Right lobe of liver (tissue), 6 donors: ENCODE measurements around the gene POP5. TPM values are rescaled to one million over a fixed set of nuclear protein-coding genes. Genes with fewer than 3 reads are reported as not detected.

ENCODE experiments used
- ATAC-seq, 4 donors: fragments of 200-7000 bp; cut with Tn5 transposase; one replicate each; pipeline ENCODE4 v1.9.1; 2020; ENCODE audit warnings: mild to moderate bottlenecking in 4 of 4, moderate library complexity in 4 of 4
- DNase-seq, 3 donors: peaks; one replicate each; pipeline ENCODE4 v3.0.0-alpha.2; 2020
- H3K27ac ChIP-seq, 3 donors: fragments of 200-600 bp; one replicate each; pipeline ENCODE4 v1.8.0; 2022
- H3K27me3 ChIP-seq, 2 donors: fragments of 200-600 bp; one replicate each; pipeline ENCODE4 v1.8.0; 2022
- H3K36me3 ChIP-seq, 4 donors: fragments of 200-600 bp; sonication (generic) in 1 of 4; one replicate each; pipeline versions ENCODE4 v1.5.1 to v1.8.0; 2017 to 2022; ENCODE audit warnings: control low read depth in 1 of 4
- H3K4me1 ChIP-seq, 4 donors: fragments of 200-600 bp; sonication (generic) in 1 of 4; one replicate each; pipeline versions ENCODE4 v1.5.1 to v1.8.0; 2017 to 2022; ENCODE audit warnings: control low read depth in 1 of 4
- H3K4me3 ChIP-seq, 3 donors: fragments of 200-600 bp; one replicate each; pipeline ENCODE4 v1.8.0; 2022
- H3K9me3 ChIP-seq, 4 donors: fragments of 200-600 bp; sonication (generic) in 1 of 4; one replicate each; pipeline versions ENCODE4 v1.5.1 to v1.8.0; 2017 to 2022; ENCODE audit warnings: control low read depth in 1 of 4
- CTCF ChIP-seq, 4 donors: fragments of 200-600 bp in 3 of 4; fragments of 450-650 bp in 1 of 4; IDR thresholded peaks; one replicate each; pipeline versions ENCODE4 v1.5.1 to v1.8.0; 2016 to 2022; ENCODE audit warnings: antibody characterized with exemption in 4 of 4, mild to moderate bottlenecking in 2 of 4
- POLR2A ChIP-seq: fragments of 450-650 bp; IDR thresholded peaks from one replicate; pipeline ENCODE4 v1.6.1; 2017; ENCODE audit warnings: antibody characterized with exemption, mild to moderate bottlenecking
- WGBS: methylation state at CpG from one replicate; pipeline ENCODE4 v1.1.6; 2018; ENCODE audit warnings: low coverage, low lambda C conversion rate; ENCODE audit not compliant: insufficient coverage; ENCODE audit errors: missing lambda C conversion rate; 5-methylcytosine and 5-hydroxymethylcytosine counted together
- intact Hi-C, 2 donors: fragments of 100-400 bp; cut with DNase I; formaldehyde crosslinking; loops; one replicate each; pipeline versions ENCODE4 v1.11.2 to v1.14.1; 2022
- total RNA-seq, 6 experiments: library from RNA; depleted of rRNA in 2 of 6; stranded (reverse); fragments of >200 nt in 2 of 6; fragmentation: NEBNext Ultra II Directional in 3 of 6; extraction: Animal tissue kit (Norgen Biotek cat#: 25700) in 3 of 6; gene quantifications; one replicate each; pipeline versions ENCODE4 v1.1.0 to v1.2.4, GENCODE V29; 2016 to 2023
- donor health status: DM: no; HTN: yes; CAD: no.
- donor health status: DM: no; HTN: no; CAD: no.
- donor health status: DM: no; HTN: no; CAD: no.
- donor health status: DM: no; HTN: yes; CAD: no.
- donor health status: DM: no; HTN: yes; CAD: no.

POP5 gene
- total RNA-seq, 6 experiments from 2014 or later: 14.2 to 29.2 (median 23.0) TPM

GRCh38 chr12:120529641-120530417 lies 51.4 kb downstream of the POP5 start:
- Histone ChIP-seq H3K27me3 (no peaks in the 10 kb centered on the region), H3K36me3 (no peaks in the 10 kb centered on the region), H3K27ac (peak overlapping the region; percentile 94 to 99 (median 99)), H3K9me3 (no peaks in the 10 kb centered on the region), H3K4me3 (peak overlapping the region; percentile 78 to 97 (median 82)), H3K4me1 (peaks cover 0 to 12% (median 0%) of the 10 kb centered on the region in 4 donors)
- TF ChIP-seq POLR2A (peak; percentile 24), CTCF (IDR thresholded peaks at IDR 0.05) (peak in 1 of 4 donors; percentile 6)
- intact Hi-C loops: no loop called here
- ATAC-seq (peak; percentile 40 to 47 (median 44)), DNase-seq (no peak)
- 33% methylated on average over 16 of the region's 19 CpGs for WGBS

GRCh38 chr12:120528861-120529525 lies 52.2 kb downstream of the POP5 start, which contains the start of gene COQ5:
Gene COQ5 (minus strand): TSS chr12:120529158. CDS start chr12:120529141, 17 bp downstream.
- TF ChIP-seq POLR2A (peak; percentile 72), CTCF (IDR thresholded peaks at IDR 0.05) (no peak)
- DNase-seq (peak; percentile 90 to 93 (median 93)), ATAC-seq (peak; percentile 89 to 93 (median 92))
- Histone ChIP-seq H3K4me3 (peak within 1 kb of the TSS; percentile 78 to 97 (median 82)), H3K36me3 (no peaks in the 10 kb centered on the region), H3K9me3 (no peaks in the 10 kb centered on the region), H3K27me3 (no peaks in the 10 kb centered on the region), H3K27ac (peak within 1 kb of the TSS; percentile 94 to 99 (median 99)), H3K4me1 (peaks cover 0 to 12% (median 0%) of the 10 kb centered on the region in 4 donors)
- 0% methylated on average over 21 of the region's 38 CpGs for WGBS
- intact Hi-C loops: no loop called here

Other genes starting within 250 kb of the POP5 start
- 1 to 10 TPM in 1 of 6 experiments, under 1 TPM in 1, not detected in 4; 0.06 to 1.6 TPM for gene MSI1, start 212.2 kb downstream of the POP5 start, total RNA-seq
- gene COX6A1, start 143.3 kb downstream of the POP5 start, total RNA-seq: 100 to 1,000 TPM; 229 to 625 (median 292) TPM
- gene TRIAP1, start 135.0 kb downstream of the POP5 start, total RNA-seq: 10 to 100 TPM; 13.3 to 28.7 (median 17.0) TPM
- gene GATC, start 135.0 kb downstream of the POP5 start, total RNA-seq: 10 to 100 TPM; 13.4 to 23.8 (median 15.9) TPM
- gene SRSF9, start 111.7 kb downstream of the POP5 start, total RNA-seq: 10 to 100 TPM; 36.4 to 63.3 (median 60.2) TPM
- gene DYNLL1, start 85.3 kb downstream of the POP5 start, total RNA-seq: 100 to 1,000 TPM in 5 of 6 experiments, 10 to 100 TPM in 1; 85.0 to 189 (median 164) TPM
- gene COQ5, start 52.2 kb downstream of the POP5 start, total RNA-seq: 10 to 100 TPM; 21.6 to 37.9 (median 31.0) TPM
- 100 to 1,000 TPM in 2 of 6 experiments, 10 to 100 TPM in 4; 70.8 to 111 (median 90.2) TPM for gene RNF10, start 47.0 kb downstream of the POP5 start, total RNA-seq
- under 1 TPM in 1 of 6 experiments, not detected in 5; 0.26 TPM for gene CABP1, start 59.2 kb upstream of the POP5 start, total RNA-seq
- gene MLEC, start 105.7 kb upstream of the POP5 start, total RNA-seq: 100 to 1,000 TPM; 102 to 193 (median 126) TPM
- gene UNC119B, start 129.1 kb upstream of the POP5 start, total RNA-seq: 10 to 100 TPM in 1 of 6 experiments, 1 to 10 TPM in 5; 4.7 to 10.2 (median 6.6) TPM
- gene ACADS, start 144.4 kb upstream of the POP5 start, total RNA-seq: 100 to 1,000 TPM in 5 of 6 experiments, 10 to 100 TPM in 1; 94.1 to 172 (median 156) TPM